Measurements from ENCODE around the gene PHEX. TPM values are rescaled to one million over a fixed set of nuclear protein-coding genes. Genes with fewer than 3 reads are reported as not detected.

The PHEX gene
- polyA plus RNA-seq, 3 donors, result 0.03 TPM; not detected in 2

DNA sequence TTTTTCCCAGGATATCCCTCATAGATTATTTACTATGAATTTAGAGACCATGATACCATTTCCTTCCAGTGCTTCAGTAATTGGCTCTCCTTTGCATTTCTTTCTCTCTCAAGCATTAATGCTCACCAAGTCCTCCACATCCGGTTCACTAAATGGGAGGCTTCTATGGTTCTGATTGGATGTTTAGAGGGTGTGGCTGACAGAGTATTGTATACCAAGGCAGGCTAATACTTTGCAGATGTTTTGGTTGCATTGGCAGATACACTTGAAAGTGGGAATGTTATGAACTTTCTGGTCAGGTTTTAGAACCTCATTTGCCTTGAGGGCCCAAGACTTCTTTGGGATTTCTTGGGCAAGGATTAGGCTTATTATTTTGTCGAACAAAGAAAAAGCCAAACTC, 264.7 kb downstream of the PHEX start:
- Histone ChIP-seq H3K79me2 (ENCODE audit: insufficient read depth, low read length) (no peaks in the 10 kb centered on the region), H3K4me3 (replicated peaks in 1 of 3; ENCODE audit: low read depth in 2 of 3, low read length in 3 of 3) (no peak overlapping the region), H3K27me3 (ENCODE audit: control insufficient read depth in 2 of 2, insufficient read depth in 2 of 2, low read length in 2 of 2) (no peaks in the 10 kb centered on the region), H3K4me2 (replicated peaks; ENCODE audit: extremely low read depth, low read length, poor library complexity, severe bottlenecking) (no peak overlapping the region), H3K36me3 (replicated peaks in 1 of 2; ENCODE audit: control insufficient read depth in 1 of 2, insufficient read depth in 2 of 2, low read length in 2 of 2) (no peaks in the 10 kb centered on the region), H4K20me1 (ENCODE audit: insufficient read depth, low read length) (no peaks in the 10 kb centered on the region), H3K27ac (ENCODE audit: low read depth in 1 of 2, low read length in 2 of 2) (no peak overlapping the region), H3K9ac (ENCODE audit: insufficient read depth, low read length, poor library complexity, severe bottlenecking) (no peak overlapping the region), H3K4me1 (ENCODE audit: control insufficient read depth in 1 of 2, insufficient read depth in 2 of 2, low read length in 2 of 2) (no peaks in the 10 kb centered on the region), H3K9me3 (replicated peaks in 1 of 2; ENCODE audit: control insufficient read depth in 1 of 2, insufficient read depth in 1 of 2, low read length in 2 of 2) (no peaks in the 10 kb centered on the region), H2AFZ (ENCODE audit: insufficient read depth, low read depth, low read length, poor library complexity, severe bottlenecking) (no peak overlapping the region)
- TF ChIP-seq, protein P1, sequence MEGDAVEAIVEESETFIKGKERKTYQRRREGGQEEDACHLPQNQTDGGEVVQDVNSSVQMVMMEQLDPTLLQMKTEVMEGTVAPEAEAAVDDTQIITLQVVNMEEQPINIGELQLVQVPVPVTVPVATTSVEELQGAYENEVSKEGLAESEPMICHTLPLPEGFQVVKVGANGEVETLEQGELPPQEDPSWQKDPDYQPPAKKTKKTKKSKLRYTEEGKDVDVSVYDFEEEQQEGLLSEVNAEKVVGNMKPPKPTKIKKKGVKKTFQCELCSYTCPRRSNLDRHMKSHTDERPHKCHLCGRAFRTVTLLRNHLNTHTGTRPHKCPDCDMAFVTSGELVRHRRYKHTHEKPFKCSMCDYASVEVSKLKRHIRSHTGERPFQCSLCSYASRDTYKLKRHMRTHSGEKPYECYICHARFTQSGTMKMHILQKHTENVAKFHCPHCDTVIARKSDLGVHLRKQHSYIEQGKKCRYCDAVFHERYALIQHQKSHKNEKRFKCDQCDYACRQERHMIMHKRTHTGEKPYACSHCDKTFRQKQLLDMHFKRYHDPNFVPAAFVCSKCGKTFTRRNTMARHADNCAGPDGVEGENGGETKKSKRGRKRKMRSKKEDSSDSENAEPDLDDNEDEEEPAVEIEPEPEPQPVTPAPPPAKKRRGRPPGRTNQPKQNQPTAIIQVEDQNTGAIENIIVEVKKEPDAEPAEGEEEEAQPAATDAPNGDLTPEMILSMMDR (IDR thresholded peaks at IDR 0.05), result no peak
- Mint-ChIP-seq H3K4me1 (no peaks in the 10 kb centered on the region), H3K27ac (no peak overlapping the region), H3K27me3 (ENCODE audit: low read depth in 3 of 3) (peaks cover 1 to 3% (median 3%) of the 10 kb centered on the region in 3 donors), H3K4me3 (no peak overlapping the region), H3K36me3 (no peaks in the 10 kb centered on the region), H3K9me3 (peaks cover 0 to 9% (median 2%) of the 10 kb centered on the region in 7 donors)
- no peak for DNase-seq
- intact Hi-C loops (cut with micrococcal nuclease), result no loop called here
- whole genome bisulfite sequencing (ENCODE audit: insufficient coverage), result no CpG with 5 or more reads among the region's 2 CpGs

DNA sequence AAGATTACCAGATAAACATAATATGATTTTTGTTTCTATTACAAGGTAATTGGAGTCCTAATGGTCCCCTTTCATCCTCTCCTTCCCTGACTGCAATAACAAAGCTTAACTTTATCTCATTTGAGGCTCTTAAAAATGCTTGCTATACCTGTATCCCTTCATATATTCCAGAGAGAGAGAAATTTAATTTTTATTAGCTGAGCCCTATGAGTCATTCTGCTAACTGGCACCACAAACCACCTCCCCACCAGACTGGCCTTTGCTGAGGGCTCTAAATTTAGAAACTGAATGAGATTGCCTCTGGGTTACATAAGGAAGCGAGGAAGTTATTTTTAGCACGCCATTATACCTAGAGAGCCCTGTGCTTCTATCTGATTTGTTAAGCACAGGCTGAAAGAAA, 268.0 kb downstream of the PHEX start:
- Histone ChIP-seq H3K79me2 (ENCODE audit: insufficient read depth, low read length) (no peaks in the 10 kb centered on the region), H3K4me2 (replicated peaks; ENCODE audit: extremely low read depth, low read length, poor library complexity, severe bottlenecking) (no peak overlapping the region), H3K36me3 (replicated peaks in 1 of 2; ENCODE audit: control insufficient read depth in 1 of 2, insufficient read depth in 2 of 2, low read length in 2 of 2) (no peaks in the 10 kb centered on the region), H3K9ac (ENCODE audit: insufficient read depth, low read length, poor library complexity, severe bottlenecking) (no peak overlapping the region), H3K9me3 (replicated peaks in 1 of 2; ENCODE audit: control insufficient read depth in 1 of 2, insufficient read depth in 1 of 2, low read length in 2 of 2) (no peaks in the 10 kb centered on the region), H4K20me1 (ENCODE audit: insufficient read depth, low read length) (no peaks in the 10 kb centered on the region), H2AFZ (ENCODE audit: insufficient read depth, low read depth, low read length, poor library complexity, severe bottlenecking) (no peak overlapping the region), H3K4me1 (ENCODE audit: control insufficient read depth in 1 of 2, insufficient read depth in 2 of 2, low read length in 2 of 2) (no peaks in the 10 kb centered on the region), H3K27me3 (ENCODE audit: control insufficient read depth in 2 of 2, insufficient read depth in 2 of 2, low read length in 2 of 2) (no peaks in the 10 kb centered on the region), H3K4me3 (replicated peaks in 1 of 3; ENCODE audit: low read depth in 2 of 3, low read length in 3 of 3) (no peak overlapping the region), H3K27ac (ENCODE audit: low read depth in 1 of 2, low read length in 2 of 2) (no peak overlapping the region)
- intact Hi-C loops (cut with micrococcal nuclease), result no loop called here
- DNase-seq, result no peak
- no peaks in the 10 kb centered on the region for H3K36me3 Mint-ChIP-seq
- H3K27ac Mint-ChIP-seq, result no peak overlapping the region
- no CpG with 5 or more reads among the region's 2 CpGs for WGBS (ENCODE audit: insufficient coverage)
- H3K9me3 Mint-ChIP-seq, result peaks cover 0 to 4% (median 2%) of the 10 kb centered on the region in 7 donors
- no peaks in the 10 kb centered on the region for H3K4me1 Mint-ChIP-seq
- TF ChIP-seq, protein P1 (IDR thresholded peaks at IDR 0.05), result no peak
- H3K27me3 Mint-ChIP-seq (ENCODE audit: low read depth in 3 of 3), result peaks cover 0 to 1% (median 0%) of the 10 kb centered on the region in 3 donors
- no peak overlapping the region for H3K4me3 Mint-ChIP-seq

Other genes starting within 250 kb of the PHEX start
- gene MBTPS2, start 192.7 kb upstream of the PHEX start, polyA plus RNA-seq, result 1 to 10 TPM; 2.0 to 7.4 (median 4.6) TPM
- gene YY2, start 176.3 kb upstream of the PHEX start, polyA plus RNA-seq, result under 1 TPM; 0.09 to 0.17 (median 0.12) TPM
- gene SMS, start 91.6 kb upstream of the PHEX start, polyA plus RNA-seq, result 10 to 100 TPM; 24.9 to 75.4 (median 70.8) TPM
- gene CBLL2, start 240.6 kb downstream of the PHEX start, polyA plus RNA-seq, result not detected